GM19372 (cell line): ENCODE results near the gene MUC5B.

Source experiments
- ATAC-seq: cut with Tn5 transposase; IDR thresholded peaks from one replicate; pipeline ENCODE4 v1.9.1; 2021; ENCODE audit warnings: mild to moderate bottlenecking, low read depth, moderate library complexity; ENCODE audit not compliant: unreplicated experiment

MUC5B gene

GRCh38 chr11:1277936-1278512 is 55.2 kb downstream of the MUC5B start:
- ATAC-seq, result no peak

- no peak for ATAC-seq
Observed at GRCh38 chr11:1278766-1279673, 56.2 kb downstream of the MUC5B start.

DNA sequence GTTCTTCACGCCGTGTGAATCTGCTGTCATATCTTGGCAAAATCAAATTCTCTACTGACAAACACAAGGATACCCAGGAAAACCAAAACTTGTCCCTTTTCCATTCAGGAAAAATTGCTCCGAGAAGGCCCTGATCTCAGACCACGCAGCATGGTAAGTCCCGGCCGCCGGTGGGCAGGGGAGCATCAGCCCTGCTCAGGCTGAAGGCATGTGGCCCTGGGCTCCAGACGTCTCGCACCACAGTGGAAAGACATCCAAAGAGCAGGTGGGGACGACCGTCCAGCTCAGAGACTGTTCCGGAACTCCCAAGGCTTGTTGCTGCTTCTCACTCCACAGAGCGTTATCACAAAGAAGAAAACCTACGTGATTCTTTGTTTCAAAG is 56.8 kb downstream of the MUC5B start:
- no peak for ATAC-seq

GRCh38 chr11:1280116-1281035 is 57.5 kb downstream of the MUC5B start:
- no peak for ATAC-seq

DNA sequence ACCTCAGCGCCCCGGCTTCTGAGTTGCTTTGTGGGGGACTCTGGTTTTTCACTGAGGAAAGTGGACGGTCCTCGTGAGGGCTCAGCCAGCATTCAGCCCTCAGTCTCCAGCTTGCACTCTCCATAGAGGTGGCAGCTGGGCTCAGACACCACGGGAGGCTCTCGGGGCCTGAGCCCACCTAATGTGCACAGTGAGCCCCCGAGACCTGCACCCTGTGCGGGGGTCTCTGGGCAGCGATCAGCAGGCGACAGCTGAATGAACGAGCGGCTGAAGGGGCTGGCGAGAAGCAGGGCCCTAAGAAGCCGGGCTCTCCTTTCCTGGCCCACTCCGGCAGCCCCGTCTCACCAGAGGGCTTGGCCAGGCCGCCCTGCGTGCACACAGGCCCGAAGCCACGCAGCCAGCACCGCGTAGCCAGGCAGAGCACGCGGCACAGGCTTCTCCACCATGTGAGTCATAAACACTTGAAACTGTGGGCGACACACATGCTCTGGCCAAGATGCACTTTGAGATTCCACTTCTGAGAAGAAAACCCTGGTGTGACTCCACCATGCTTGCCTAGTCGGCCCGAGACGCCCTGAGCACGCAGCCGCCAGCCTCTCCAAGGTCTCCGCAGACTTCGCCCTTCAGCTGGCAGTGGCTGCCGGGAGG is 58.6 kb downstream of the MUC5B start:
- ATAC-seq, result no peak

DNA sequence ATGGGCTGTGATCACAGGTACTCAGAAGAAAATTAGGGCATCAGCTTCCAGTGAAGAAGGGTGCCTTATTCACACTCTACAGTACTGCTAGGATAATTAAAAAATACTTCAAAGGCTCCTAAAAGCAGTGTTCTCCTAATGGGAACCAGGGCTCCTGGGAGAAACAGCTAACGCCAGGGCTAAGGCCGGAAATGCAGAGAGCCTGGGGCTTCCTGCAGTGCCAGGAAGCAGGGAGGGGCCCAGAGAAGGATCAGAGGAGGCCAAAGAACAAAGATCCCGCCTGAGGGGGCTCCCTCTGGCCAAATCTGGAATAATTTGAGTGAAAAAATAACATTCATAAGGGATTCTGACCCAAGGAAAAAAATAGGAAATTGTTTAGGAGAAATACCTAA is 59.1 kb downstream of the MUC5B start:
- ATAC-seq, result no peak

GRCh38 chr11:1283091-1283511 is 60.2 kb downstream of the MUC5B start:
- ATAC-seq, result no peak

GRCh38 chr11:1283906-1284305 is 61.0 kb downstream of the MUC5B start:
- no peak for ATAC-seq

DNA sequence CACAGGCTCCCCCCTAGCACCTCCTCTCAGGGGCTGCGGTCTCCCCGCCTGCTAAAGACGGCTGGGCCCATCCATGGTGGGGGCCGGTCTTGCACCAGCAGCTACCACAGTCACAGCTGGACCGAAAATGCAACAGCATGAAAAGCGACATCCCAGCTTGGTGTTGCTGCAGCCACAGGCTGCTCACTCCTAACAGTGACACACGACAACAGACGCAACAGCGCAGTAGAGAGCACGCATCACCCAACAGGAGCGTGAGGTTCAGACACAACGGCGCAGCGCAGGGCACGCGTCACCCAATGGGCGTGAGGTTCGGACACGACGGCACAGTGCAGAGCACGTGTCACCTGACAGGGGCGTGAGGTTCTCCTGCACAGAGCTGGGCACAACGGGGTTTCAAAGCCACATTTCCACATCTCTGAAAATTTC is 62.5 kb downstream of the MUC5B start:
- ATAC-seq, result no peak

GRCh38 chr11:1285876-1286275 is 63.0 kb downstream of the MUC5B start:
- ATAC-seq, result no peak

DNA sequence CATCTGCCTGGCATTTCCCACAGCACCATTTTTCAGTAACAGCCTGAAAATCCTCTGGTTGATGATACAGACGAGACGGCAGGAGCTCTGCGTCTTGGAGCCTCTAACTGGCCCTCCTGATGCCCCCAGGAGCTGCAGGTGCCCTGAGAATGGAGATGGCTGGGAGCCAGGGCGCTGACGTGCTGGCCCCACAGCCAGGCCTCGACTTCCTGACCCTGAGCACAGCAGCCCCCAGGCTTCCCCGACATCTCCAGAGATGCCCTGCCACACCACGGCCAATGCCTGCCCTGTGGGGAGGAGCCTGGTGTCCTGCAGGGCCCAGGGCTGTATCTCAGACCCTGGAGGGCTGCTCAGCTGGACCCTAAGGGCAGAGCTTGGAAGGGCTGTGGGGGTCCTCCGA is 65.1 kb downstream of the MUC5B start:
- ATAC-seq, result no peak

DNA sequence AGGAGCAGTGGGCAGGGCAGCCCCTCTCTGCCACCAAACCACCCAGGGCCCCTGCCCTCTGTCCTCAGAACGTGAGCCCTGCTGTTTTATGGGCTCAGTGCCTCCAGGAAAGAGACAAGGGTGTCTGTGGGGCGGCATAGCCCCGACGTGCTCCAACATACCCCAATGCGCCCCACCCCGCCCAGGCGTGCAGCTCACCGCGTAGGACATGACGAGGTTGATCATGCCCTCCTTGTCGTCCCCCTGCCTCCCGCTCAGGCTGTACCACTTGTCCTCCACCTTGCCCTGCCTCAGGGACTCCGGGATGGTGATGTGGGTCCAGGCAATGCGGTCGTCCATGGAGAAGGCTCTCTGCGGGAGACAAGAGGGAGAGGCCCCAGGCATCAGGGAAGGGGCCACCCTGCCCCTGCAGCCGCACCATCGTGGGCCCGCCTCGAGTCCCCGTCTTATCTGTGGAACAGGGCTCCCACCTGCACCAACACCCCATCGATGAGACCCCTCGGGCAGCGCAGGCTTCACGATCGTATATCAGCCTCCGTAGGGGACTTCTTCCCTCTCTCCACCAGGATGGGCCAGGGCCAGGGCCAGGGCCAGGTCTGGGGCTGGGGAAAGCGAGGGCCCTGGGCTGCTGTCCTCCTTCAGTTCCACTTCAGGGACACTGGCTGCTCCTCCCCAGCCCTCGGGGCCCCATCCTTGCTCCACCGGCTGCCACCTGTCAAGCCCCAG is 65.7 kb downstream of the MUC5B start:
- no peak for ATAC-seq

- no peak for ATAC-seq
Observed at GRCh38 chr11:1289211-1289935, 66.5 kb downstream of the MUC5B start.

DNA sequence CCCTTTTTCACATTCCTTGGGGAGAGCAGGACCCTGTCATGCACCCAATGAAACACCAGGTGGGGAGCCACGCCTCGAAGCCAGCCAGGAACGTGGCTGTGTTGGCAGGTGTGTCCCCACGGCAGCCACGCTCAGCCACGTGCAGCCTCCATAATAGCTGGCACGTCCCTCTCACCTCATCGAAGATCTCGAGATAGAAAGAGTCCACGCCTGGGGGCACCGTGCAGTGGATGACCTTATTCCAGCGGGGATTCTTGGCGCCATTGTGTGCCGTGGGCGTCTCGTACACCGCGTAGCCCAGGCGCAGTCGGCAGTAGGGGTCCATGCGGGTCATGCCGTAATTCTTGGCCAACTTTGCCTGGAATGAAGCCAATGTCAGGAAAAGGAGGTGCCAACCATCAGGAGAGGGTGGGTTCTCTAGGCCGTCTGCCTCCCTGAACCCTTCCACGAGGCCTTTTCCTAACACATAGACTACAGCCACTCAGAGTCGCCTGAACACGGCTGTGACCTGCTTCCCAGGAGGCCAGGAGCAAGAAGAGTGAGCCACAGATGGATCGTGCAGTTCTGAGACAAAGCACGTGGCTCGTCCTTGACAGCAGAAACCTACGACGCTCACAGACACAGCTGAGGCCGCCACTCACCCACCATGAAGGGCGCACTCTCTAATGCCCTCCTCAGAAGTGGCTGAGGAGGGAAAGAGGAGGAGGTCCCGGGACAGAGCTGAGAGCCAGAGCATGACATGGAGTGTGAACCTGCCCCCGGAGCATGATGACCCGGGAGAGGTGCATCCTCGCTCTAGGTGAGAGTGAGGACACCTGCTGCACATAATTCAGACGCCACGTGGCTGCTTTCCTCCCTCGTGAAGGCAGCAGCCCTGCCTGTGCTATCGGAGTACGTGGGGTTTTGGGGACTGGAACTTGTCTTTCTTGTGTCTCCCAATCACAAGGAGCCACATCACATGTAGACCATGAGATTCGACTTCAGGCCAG is 67.5 kb downstream of the MUC5B start:
- ATAC-seq, result no peak

GRCh38 chr11:1291295-1292017 is 68.6 kb downstream of the MUC5B start:
- no peak for ATAC-seq

GRCh38 chr11:1292018-1292643 is 69.3 kb downstream of the MUC5B start:
- no peak for ATAC-seq
